ENCODE results near the gene RCCD1.

The RCCD1 gene

DNA sequence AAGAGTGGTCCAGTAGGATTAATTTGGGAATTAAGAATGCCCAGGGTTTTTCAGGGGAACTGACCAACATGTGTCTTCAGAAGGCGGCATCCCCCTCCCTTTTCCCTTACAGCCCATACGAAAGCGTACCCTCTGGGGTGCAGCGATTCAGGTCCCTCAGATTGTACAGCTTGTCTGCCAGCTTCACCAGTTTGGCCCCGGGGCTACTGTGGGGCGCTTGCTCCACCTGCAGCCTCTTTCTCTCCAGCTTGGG lies 23.2 kb upstream of the RCCD1 start:
- Histone ChIP-seq H3K9ac (no peak overlapping the region), H3K4me2 (ENCODE audit: low read length) (peak overlapping the region; percentile 95), H2AFZ (peak overlapping the region; percentile 83), H3K79me2 (no peaks in the 10 kb centered on the region), H3K27me3 (ENCODE audit: control insufficient read depth, insufficient read depth, low read length) (no peaks in the 10 kb centered on the region), H3K27ac (peak overlapping the region; percentile 83), H3K4me1 (peaks cover 6% of the 10 kb centered on the region), H3K4me3 (ENCODE audit: low read depth, low read length) (peak overlapping the region; percentile 78), H3K36me3 (ENCODE audit: control insufficient read depth, insufficient read depth, low read length) (no peaks in the 10 kb centered on the region), H3K9me3 (ENCODE audit: control insufficient read depth, low read length) (no peaks in the 10 kb centered on the region)
- TF ChIP-seq, protein P1, sequence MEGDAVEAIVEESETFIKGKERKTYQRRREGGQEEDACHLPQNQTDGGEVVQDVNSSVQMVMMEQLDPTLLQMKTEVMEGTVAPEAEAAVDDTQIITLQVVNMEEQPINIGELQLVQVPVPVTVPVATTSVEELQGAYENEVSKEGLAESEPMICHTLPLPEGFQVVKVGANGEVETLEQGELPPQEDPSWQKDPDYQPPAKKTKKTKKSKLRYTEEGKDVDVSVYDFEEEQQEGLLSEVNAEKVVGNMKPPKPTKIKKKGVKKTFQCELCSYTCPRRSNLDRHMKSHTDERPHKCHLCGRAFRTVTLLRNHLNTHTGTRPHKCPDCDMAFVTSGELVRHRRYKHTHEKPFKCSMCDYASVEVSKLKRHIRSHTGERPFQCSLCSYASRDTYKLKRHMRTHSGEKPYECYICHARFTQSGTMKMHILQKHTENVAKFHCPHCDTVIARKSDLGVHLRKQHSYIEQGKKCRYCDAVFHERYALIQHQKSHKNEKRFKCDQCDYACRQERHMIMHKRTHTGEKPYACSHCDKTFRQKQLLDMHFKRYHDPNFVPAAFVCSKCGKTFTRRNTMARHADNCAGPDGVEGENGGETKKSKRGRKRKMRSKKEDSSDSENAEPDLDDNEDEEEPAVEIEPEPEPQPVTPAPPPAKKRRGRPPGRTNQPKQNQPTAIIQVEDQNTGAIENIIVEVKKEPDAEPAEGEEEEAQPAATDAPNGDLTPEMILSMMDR (IDR thresholded peaks at IDR 0.05): no peak

DNA sequence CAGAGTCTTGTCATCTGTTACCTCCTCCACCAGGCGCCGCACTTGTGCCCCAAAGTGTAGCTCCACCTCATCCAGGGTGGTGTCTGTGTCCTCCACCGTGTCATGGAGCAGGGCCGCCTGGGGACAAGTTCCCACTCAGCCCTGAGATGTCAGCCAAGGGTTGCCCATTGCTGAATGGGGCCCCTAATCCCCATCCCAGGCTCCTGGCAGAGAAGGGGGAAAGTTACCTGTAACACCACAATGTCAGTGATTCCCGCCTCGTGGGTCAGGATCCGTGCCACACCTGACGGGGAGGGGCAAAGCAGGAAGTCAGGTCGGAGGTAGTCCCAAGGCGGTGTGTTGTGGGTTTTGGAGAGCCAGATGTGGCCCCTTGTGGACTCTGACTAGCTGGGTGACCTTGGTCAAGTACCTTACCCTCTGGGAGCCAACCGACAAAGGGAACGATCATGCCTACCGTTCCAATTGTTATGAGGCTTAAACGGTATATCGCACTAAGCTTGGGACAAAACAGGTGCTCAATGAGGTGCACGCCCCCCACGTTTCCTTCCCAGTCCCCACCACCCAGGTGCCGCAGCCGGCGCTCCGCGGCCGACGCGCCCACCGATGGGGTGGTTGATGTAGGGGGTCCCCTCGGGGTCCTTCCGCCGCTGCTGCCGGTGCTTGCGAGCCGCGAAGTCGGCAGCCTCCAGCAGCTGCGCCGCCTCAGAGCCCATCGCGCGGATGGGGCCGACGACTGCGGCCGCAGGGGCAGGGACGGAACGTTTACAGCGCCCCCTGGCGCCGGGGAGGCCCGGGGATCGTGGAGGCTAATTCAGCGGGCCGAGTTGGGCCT lies 22.6 kb upstream of the RCCD1 start, which contains the start of gene HDDC3:
TSS of gene HDDC3 (minus strand) at position 722 of the 832 bp plus-strand sequence. CDS start at position 713, 9 bp downstream.
- peak within 1 kb of the TSS; percentile 95 for H3K4me2 ChIP-seq (ENCODE audit: low read length)
- no peaks in the 10 kb centered on the region for H3K36me3 ChIP-seq (ENCODE audit: control insufficient read depth, insufficient read depth, low read length)
- H3K27me3 ChIP-seq (ENCODE audit: control insufficient read depth, insufficient read depth, low read length): no peaks in the 10 kb centered on the region
- peak within 1 kb of the TSS; percentile 83 for H3K27ac ChIP-seq
- H3K9ac ChIP-seq: no peak within 1 kb of the TSS
- H3K4me1 ChIP-seq: peaks cover 6% of the 10 kb centered on the region
- H2AFZ ChIP-seq: peak within 1 kb of the TSS; percentile 83
- H3K4me3 ChIP-seq (ENCODE audit: low read depth, low read length): peak within 1 kb of the TSS; percentile 78
- TF ChIP-seq, protein P1 (IDR thresholded peaks at IDR 0.05): peak; percentile 84
- no peaks in the 10 kb centered on the region for H3K79me2 ChIP-seq
- H3K9me3 ChIP-seq (ENCODE audit: control insufficient read depth, low read length): no peaks in the 10 kb centered on the region

DNA sequence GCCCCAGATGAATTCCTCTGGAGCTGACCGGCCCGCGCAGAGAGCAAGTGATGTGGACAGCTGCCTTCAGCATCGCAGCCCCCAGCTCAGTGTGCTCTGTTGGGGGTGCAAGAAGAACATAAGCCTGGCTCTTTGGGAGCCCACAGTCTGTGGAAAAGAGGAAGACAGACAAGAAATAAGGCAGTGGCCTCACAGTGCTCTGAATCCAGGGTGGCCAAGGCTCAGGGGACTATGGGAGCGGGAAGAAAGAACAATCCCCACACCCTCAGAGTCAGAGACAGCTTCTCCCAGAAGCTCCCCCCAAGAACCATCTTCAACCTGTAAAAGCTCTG lies 22.1 kb upstream of the RCCD1 start:
- TF ChIP-seq, protein P1 (IDR thresholded peaks at IDR 0.05): no peak
- Histone ChIP-seq H3K4me2 (ENCODE audit: low read length) (peak overlapping the region; percentile 95), H3K27ac (peak overlapping the region; percentile 83), H3K9me3 (ENCODE audit: control insufficient read depth, low read length) (no peaks in the 10 kb centered on the region), H3K27me3 (ENCODE audit: control insufficient read depth, insufficient read depth, low read length) (no peaks in the 10 kb centered on the region), H3K4me3 (ENCODE audit: low read depth, low read length) (no peak overlapping the region), H3K79me2 (no peaks in the 10 kb centered on the region), H2AFZ (peak overlapping the region; percentile 83), H3K36me3 (ENCODE audit: control insufficient read depth, insufficient read depth, low read length) (no peaks in the 10 kb centered on the region), H3K4me1 (peaks cover 6% of the 10 kb centered on the region), H3K9ac (no peak overlapping the region)

DNA sequence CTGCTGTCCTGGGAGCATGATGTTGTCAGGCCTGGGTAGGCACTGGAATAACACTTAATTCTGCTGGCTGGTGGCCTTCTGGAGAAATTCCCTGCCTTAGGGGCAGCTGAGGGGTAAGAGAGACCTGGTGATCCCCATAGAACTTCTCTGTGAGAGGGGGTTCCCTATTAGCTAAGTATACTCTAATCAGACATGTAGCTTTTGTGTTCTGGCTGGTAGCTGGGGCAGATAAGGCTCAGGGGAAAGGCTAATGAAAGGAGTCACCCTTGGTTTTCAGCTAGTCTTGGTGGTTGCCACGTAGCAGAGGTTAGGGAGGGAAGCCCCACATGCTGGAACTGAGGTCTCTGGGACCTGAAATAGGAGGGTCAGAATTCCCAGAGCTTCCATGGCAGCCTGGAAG lies 21.4 kb upstream of the RCCD1 start:
- Histone ChIP-seq H3K4me2 (ENCODE audit: low read length) (no peak overlapping the region), H3K4me1 (peaks cover 6% of the 10 kb centered on the region), H3K9ac (no peak overlapping the region), H3K27ac (no peak overlapping the region), H3K36me3 (ENCODE audit: control insufficient read depth, insufficient read depth, low read length) (no peaks in the 10 kb centered on the region), H2AFZ (no peak overlapping the region), H3K79me2 (no peaks in the 10 kb centered on the region), H3K27me3 (ENCODE audit: control insufficient read depth, insufficient read depth, low read length) (no peaks in the 10 kb centered on the region), H3K9me3 (ENCODE audit: control insufficient read depth, low read length) (no peaks in the 10 kb centered on the region), H3K4me3 (ENCODE audit: low read depth, low read length) (no peak overlapping the region)
- TF ChIP-seq, protein P1 (IDR thresholded peaks at IDR 0.05): no peak

All from parathyroid adenoma (tissue), 2 donors.